Kidney glomerular epithelial cell (primary cell): ENCODE data around the gene SLC22A31.
"Not testable (repeated sequence)": the region's sequence is repeated elsewhere in the genome, so short reads cannot be mapped to it uniquely, and the experiment has no call there.

Source experiments
- DNase-seq: peaks from one replicate; lab custom pipeline; 2025; lab: John Stamatoyannopoulos, UW

The SLC22A31 gene

GRCh38 chr16:89178453-89179147, 21.7 kb downstream of the SLC22A31 start:
- no peak for DNase-seq

GRCh38 chr16:89177501-89177900, 22.8 kb downstream of the SLC22A31 start:
- no peak for DNase-seq

- no peak for DNase-seq
Observed at GRCh38 chr16:89176717-89177116, 23.6 kb downstream of the SLC22A31 start.

GRCh38 chr16:89176147-89176690, 24.1 kb downstream of the SLC22A31 start:
- no peak for DNase-seq

DNA sequence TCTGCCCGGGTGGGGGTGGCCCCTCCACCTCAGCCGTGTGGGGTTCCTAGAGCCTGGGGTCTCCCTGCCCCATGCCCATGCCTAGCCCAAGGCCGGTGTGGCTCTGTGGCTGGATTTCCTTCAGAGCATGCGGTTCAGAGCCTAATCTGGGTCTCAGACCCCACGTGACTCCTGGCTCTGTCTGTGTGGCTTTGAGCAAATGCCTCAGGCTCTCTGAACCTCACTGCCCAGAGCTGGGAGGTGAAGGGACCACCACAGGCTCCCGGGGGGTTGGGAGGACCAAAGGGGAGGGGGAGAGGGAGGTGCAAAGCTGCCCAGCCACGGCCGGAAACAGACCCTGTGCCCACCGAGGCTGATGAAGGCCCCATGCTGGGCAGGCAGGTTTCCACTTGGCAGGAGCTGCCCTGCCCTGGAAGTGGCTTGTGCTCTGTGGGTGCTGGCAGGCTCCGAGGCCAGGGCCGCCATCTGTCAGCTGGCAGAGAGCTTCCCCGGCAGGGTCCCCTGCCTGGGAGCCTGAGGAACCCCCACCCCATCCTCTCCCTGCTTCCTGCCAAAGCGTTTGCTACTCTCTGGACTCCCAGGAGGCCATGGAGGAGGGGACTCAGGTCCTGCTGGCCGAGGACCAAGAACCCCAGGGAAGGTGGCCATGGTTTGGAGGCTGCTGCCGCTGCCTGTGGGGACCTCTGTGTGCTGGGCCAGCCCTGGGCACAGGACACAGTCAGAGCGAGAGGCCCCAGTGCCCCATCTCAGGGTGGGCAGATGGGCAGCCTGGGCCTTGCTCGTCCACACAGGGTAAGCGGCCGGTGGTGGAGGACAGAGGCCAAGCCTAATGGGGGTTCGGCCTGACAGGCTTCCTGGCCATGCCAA, 24.8 kb downstream of the SLC22A31 start:
- DNase-seq: no peak

DNA sequence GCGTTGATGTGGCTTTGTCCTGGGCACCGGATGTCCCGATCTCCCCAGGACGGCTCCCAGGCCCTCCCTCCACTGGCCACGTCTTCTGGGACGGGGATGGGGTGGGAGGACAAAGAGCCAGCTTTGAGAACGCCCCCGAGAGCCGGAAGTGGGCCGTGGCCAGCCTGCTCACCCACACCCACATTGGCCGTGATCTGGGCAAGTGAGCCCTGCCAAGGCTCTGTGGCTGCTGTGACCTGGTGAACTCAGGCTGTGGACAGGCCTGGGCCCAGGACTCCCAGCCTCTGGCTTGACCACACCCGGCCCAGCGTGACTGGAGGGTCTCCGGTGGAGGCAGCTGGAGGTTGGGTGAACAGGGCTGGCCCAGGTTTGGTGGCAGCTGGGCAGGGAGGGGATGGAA, 25.5 kb downstream of the SLC22A31 start:
- DNase-seq: no peak

DNA sequence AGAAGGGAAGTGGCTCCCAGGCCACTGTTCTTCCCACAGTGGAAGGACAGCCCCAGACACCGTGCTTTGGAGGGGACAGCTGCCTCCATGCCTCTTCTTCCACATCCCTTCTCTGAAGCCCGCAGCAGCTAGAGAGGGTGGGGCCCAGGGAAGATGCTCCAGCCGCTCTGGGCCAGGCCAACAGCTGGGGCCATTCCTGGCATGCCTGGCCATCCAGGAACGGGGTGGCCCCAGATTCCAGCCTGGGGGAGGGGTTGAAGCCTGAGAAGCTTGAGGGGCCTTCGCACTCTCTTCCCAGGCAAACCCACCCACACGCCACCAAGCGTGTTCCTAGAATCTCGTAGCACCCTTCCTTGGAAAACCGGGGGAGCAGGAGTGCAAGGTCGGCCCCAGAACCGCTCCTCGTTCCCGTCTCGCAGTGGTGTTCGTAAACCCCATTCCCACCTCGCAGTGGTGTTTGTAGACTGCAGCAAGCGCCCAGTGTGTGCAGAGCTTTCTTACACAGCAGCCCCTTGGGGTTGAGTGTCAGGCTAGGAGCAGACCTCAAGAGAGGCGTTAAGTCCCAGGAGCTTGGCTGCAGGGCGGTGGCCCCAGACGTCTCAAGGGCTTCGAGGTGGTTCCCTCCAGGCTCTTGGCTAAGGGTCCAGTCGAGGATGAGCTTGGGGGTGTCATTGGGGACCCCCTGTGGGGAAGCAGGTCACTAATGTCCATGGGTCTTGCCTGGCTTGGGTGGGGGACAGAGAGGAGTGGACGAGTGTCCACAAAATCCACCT, 26.1 kb downstream of the SLC22A31 start:
- no peak for DNase-seq

DNA sequence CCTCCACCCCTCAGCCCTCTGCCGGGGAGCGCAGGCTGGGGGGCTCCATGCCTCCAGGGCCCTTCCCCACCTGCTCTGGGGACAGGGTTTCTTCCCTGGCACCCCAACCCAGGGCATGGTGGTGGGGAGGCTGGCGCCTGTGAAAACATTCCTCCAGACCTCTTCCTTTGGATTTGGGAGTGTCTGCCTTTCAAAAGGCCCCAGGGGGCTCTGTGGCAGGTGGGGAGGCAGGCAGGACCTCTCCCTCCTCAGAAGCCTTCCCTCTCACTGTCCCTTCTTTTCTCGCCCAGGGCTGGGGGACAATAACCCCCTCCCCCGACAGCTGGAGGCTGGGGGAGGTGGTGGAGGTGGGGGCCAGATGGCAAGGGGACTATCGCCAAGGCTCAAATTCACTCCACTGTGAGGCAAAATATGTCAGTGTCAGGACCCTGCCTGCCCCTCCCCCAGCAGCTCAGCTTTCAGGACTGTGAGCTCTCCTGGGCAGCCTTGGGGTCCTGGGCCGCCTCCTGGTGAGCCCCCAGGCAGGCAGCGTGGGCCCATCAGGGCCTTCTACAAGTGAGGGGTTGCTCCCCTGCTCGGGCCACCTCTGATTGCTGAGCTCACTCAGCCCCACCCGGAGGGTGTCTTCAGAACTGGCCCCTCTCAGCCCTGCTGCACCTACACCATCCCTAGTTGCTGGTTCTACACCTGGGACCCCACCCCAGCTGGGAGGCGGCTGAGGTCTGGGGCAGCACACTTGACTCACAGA, 27.0 kb downstream of the SLC22A31 start:
- no peak for DNase-seq

DNA sequence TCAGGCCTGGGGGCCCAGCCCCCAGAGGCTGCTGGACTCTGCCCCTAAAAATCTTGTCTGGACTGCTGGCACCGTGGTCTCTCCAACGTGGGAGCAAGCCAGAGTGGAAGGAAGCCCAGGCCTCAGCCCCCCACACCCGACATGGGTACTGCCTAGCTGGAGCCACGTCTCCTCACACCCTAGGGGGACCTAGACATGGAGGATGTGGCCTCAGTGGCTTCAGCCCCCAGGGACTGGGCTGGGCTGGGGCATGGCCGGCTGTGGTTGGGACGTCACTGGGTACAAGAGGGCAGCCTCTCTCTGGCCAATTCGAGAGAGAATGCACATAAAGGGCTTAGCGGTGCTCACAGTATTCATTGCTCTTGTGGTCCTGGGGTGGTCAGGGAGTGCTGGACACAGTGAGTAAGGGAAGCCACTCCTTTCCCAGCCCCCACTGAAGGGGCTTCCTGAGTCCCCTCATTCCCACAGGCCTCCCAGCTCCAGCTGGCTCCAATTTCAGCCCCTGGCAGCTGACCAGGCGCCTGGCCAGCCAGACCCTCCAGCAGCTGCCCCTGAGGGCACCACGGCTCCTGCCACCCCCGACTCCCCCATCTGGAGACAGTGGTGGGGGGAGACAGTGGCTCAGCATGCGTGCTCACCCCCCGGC, 27.7 kb downstream of the SLC22A31 start:
- DNase-seq: no peak

- DNase-seq: no peak
Observed at GRCh38 chr16:89172171-89172527, 28.2 kb downstream of the SLC22A31 start.

DNA sequence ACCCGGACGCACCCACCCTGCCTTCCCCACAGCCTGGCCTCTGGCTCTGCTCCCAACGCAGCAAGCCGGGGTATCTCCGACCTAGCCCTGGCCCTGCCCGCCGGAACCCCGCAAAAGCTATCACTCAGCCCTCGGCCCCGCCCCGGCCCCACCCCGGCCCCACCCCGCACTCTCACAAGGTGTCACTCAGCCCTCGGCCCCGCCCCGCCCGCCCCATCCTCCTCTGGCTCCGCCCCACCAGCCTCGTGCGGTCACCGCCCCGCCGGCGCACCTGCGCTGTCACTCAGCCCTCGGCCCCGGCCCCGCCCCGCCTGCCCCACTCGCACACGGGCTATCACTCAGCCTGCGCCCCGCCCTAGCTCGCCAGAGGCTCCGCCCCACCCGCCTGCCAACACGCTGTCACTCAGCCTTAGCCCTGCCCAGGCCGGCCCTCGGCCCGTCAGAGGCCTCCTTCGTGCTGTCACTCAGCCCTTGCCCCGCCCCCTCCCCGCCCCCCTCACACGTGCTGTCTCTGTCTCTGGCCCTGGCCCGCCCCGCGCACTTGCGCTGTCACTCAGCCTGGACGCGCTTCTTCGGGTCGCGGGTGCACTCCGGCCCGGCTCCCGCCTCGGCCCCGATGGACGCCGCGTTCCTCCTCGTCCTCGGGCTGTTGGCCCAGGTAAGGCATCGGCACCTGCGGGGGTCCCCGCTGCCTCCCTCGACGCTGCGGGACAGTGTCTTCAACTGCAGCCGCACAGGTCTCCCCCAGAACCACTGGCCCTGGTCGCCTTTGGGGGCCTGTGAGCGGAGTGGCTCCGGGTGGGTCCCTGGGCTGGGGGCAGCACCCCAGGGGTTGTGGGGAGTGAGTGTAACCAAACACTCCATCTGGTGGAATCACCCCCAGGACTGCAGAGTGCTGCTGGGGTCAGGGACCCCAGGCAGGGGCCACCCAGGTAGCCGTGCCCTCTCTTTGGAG, 28.8 kb downstream of the SLC22A31 start, which contains the start of gene CDH15:
CDH15 (plus strand) TSS at position 533 of the 955 bp plus-strand sequence; CDS start at position 617, 84 bp downstream.
- DNase-seq: peak; percentile 68

DNA sequence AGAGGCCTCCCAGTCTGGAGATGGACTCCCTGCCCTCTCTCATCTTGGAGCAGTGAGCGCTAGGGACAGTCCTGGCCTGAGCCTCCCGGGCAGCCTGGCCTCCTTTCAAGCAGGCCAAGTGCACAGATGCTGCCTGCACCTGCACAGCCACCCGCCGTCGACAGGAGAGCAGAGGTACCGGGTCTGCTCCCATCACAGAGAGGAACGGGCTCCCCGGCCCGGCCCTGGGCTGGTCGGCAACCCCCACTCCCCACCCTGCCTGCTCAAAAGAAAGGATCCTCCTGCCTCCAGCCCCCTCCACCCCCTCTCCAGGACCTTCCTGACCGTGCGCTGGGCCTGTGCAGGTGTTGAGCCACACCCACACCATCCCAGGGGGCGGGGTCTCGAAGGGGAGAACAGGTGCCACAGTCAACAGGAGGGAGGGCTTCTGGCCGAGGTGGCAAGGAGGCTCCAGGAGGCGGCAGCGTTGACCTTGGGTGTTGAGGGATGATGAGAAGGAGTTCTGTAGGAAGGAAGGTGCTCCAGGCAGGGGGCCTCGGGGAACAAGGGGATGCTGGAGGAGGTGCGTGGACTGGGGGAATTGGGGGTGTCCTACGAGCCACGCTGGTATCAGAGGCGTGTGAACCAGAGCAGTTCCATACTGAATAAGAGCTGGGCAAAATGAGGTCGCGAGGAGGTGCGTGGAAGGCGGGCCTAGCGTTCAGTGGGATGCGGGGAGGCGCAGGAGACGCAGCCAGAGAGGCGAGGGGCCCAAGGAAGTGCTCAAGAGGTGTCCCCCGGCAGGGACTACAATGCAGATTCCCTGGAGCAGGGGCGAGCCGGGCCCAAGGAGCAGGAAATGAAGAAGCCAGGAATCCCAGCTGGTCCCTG, 29.8 kb downstream of the SLC22A31 start:
- DNase-seq: no peak

- DNase-seq: no peak
Observed at GRCh38 chr16:89169778-89170177, 30.6 kb downstream of the SLC22A31 start.

GRCh38 chr16:89168381-89169189, 31.8 kb downstream of the SLC22A31 start:
- DNase-seq: no peak

DNA sequence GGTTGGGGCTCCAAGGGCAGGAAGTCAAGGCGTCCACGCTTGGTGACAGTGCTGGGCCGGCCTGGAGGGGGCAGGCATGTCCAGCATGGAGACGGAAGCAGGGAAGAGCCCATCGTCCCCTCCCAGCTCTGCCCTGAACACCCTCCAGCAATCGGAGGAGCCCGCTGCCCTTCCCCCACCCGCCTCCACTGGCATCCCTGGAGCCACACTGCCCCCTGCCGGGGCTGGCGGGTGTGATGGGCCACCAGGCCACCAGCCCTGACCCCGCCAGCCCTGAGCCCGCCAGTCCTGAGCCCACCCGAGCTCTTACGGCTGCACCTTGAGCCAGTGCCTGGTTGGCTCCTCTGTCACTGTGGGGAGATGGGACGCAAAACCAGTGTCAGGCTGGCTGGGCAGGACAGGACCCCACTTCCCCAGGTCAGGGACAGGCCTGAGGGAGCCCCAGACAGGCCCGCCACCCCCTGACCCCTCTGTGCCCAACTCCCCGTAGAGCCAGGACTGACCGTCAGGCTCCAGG, 32.9 kb downstream of the SLC22A31 start:
- DNase-seq: peak; percentile 24

DNA sequence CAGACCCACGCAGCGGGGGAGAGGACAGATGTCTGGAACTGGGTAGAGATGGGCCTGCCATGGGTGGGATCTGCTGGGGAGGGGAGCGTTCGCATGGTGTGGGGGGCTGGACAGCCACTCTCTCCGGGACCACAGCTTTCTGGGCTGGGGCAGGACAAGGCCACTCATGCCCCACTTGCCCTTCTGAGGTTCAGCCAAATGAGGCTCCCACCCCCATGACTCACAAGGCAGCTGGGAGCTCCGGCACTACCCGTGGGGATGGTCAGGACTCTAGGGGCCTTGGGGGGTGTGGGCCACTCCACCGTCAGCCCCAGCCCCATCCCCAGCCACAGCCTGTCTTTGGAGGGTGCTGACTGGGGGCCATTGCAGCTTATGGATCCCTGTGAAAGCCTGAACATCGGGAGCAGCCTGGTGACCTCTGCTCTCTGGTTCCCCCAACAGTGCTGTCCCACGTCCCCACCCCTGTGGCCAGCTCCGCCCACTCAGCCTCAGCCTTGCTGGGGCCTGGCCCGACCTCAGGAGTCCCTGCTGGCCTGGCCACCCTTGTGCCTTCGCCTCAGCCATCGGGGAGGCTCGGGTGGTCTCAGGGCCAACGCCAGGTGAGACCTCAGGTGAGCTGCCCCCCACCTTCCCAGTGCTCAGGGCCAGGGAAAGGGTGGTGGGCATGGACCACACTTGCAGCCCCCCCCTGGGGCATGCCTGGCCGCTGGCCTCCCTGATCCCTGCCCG, 33.5 kb downstream of the SLC22A31 start:
- no peak for DNase-seq

GRCh38 chr16:89165681-89165979, 34.7 kb downstream of the SLC22A31 start:
- DNase-seq: not testable (repeated sequence)
